Activated CD4-positive, CD25-positive, alpha-beta regulatory T cell (primary cell): ENCODE measurements around the gene GPC6.

Source experiments
- DNase-seq, 4 experiments: peaks; one replicate each; lab custom pipeline; 2025; lab: John Stamatoyannopoulos, UW

Gene GPC6

GRCh38 chr13:93505104-93505952 is 278.7 kb downstream of the GPC6 start:
- no peak for DNase-seq

GRCh38 chr13:93511011-93511410 is 284.4 kb downstream of the GPC6 start:
- no peak for DNase-seq

GRCh38 chr13:93515267-93515666 is 288.7 kb downstream of the GPC6 start:
- no peak for DNase-seq

GRCh38 chr13:93517658-93518057 is 291.1 kb downstream of the GPC6 start:
- no peak for DNase-seq

- no peak for DNase-seq
Measured at GRCh38 chr13:93521307-93521706, 294.7 kb downstream of the GPC6 start.

- DNase-seq = no peak
Measured at GRCh38 chr13:93522501-93522900, 295.9 kb downstream of the GPC6 start.

- no peak for DNase-seq
Measured at GRCh38 chr13:93525087-93525486, 298.5 kb downstream of the GPC6 start.

- no peak for DNase-seq
Measured at GRCh38 chr13:93527748-93528297, 301.2 kb downstream of the GPC6 start.

- no peak for DNase-seq
Measured at GRCh38 chr13:93529961-93530360, 303.4 kb downstream of the GPC6 start.

- DNase-seq = no peak
Measured at GRCh38 chr13:93534181-93534700, 307.6 kb downstream of the GPC6 start.

GRCh38 chr13:93535251-93535650 is 308.6 kb downstream of the GPC6 start:
- no peak for DNase-seq

GRCh38 chr13:93539914-93540313 is 313.3 kb downstream of the GPC6 start:
- DNase-seq = no peak

GRCh38 chr13:93547886-93548285 is 321.3 kb downstream of the GPC6 start:
- no peak for DNase-seq

- no peak for DNase-seq
Measured at GRCh38 chr13:93549326-93550005, 322.9 kb downstream of the GPC6 start.

GRCh38 chr13:93550236-93550635 is 323.6 kb downstream of the GPC6 start:
- DNase-seq = no peak

- DNase-seq = no peak
Measured at GRCh38 chr13:93552596-93552995, 326.0 kb downstream of the GPC6 start.

- no peak for DNase-seq
Measured at GRCh38 chr13:93554514-93554913, 327.9 kb downstream of the GPC6 start.

GRCh38 chr13:93558637-93559036 is 332.0 kb downstream of the GPC6 start:
- DNase-seq = no peak

- no peak for DNase-seq
Measured at GRCh38 chr13:93559718-93560117, 333.1 kb downstream of the GPC6 start.

GRCh38 chr13:93561576-93562225 is 335.1 kb downstream of the GPC6 start:
- DNase-seq = no peak

GRCh38 chr13:93562676-93563075 is 336.1 kb downstream of the GPC6 start:
- no peak for DNase-seq

GRCh38 chr13:93577105-93577504 is 350.5 kb downstream of the GPC6 start:
- DNase-seq = no peak
